Stimulated activated CD4-positive, alpha-beta T cell treated with anti-CD3 and anti-CD28 coated beads, Interleukin-4, amount 100 ng/mL, for 24 hours (primary cell): Measurements from ENCODE around the gene ARSB.

Source experiments
- DNase-seq: peaks from one replicate; pipeline ENCODE4 v3.0.0-alpha.2; 2020

The ARSB gene

DNA sequence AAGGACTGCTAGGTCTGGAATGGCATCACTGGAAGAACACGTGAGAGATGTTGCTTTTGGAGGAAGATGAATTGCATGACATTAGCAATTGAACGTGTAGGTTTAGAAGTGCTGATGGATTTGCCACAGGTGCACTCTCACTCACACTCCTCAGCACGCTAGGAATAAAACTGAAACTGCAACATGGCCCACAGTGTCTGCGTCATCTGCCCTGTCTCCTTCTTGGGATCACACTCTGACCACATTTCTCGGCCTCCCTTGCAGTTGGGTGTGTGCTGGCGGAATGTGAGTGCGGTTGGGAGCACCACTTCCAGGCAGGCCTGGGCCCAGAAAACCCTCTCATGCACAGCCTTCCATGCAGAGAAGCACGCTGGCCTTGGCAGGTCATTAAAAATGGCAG is 183.7 kb downstream of the ARSB start:
- no peak for DNase-seq

DNA sequence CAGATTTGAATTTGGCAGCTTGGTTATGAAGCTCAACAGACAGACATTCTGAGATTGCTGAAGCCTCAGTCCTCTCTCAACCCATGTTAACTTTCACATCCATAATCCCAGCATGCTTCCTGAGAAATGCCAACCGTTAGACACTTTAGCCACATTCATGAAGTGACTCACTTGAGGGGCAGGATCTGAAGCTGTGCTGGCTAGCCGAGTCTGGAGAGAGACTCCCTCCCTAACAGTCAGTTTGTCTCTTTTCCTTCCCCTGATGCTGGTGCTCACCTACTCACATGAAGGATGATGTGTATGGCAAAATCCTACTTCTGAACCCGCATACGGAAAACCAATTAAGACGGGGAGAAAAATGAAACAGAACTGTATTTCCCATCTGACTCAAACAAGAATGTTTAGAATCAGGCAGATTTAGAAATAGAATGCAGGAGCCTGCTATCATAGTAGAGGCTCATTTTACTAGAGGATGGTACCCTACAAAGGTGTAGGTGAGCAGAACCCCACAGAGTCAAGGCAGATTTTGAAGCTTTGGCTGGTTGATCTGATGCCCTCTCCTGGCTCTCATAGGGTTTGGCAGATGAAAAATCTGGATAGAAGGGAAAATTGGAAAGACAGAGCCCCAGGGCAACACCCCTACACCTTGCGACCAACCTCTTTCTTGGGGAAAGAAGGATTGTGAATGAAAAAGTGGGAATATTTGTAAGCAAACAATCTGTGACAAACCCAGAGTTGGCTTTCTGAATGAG is 185.7 kb downstream of the ARSB start:
- no peak for DNase-seq

DNA sequence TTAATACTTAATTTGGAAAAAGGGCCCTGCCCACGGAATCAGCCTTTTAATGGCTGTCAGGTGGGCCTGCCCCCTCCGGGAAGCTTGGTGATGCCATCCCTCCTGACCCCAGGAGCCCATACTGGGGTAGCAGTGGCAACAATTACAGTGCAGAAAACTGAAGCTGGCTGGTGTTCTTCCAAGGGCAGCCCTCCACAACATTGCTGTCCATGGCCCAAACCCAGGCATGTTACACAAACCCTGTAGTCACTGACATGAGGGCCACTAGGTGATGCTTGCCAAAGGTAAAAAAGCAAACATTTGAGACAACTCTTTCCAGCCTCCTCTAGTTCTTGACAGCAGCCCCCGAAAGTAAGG is 186.5 kb downstream of the ARSB start:
- DNase-seq, result no peak

GRCh38 chr5:78797936-78798672 is 187.0 kb downstream of the ARSB start:
- DNase-seq, result no peak

DNA sequence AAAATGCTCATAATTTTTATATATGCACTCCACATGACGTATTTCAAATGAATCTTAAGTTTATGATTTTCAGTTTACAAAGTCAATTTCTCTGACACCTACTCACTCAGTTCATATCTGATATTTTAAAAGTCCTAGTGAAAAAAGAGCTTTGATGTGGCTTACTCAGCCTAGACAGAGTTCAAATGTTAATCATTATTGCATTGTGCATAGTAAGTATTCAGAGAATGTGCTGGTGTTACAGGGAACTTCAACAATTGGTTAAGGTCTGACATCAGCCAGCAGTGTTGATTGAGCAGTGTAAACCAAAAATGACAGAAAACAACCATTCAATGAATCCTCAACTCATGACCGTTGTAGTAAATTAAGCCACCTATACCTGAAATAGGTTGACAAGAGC is 189.4 kb downstream of the ARSB start:
- DNase-seq, result no peak

GRCh38 chr5:78794693-78795215 is 190.4 kb downstream of the ARSB start:
- DNase-seq, result no peak

- DNase-seq, result no peak
These were observed 191.0 kb downstream of the ARSB start for GRCh38 chr5:78793907-78794662.

- DNase-seq, result no peak
These were observed 192.6 kb downstream of the ARSB start for GRCh38 chr5:78792345-78793055.

DNA sequence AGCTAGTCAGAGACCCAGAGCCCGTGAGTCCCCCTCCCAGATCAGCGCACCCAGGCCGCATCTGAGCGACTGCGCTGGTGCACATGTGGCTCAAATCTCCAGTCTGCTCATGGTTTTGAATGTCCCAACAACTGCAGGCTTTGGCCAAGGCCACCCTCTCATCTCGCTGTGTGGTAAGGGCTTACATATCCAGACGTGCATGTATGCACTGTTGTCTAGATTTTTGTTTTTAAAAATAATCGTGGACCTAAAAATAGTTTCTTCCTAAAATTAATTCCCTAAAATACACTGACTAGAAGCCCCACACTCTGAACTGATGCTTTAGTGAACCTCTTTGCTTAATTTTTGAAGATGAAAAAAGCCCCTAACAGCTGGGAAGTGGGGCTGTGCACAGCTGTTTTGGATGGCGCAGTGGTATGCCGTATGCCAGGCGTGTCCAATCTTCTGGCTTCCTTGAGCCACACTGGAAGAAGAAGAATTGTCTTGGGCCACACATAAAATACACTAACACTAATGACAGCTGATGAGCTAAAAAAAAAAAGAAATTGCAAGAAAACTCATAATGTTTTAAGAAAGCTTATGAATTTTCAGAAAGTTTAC is 193.5 kb downstream of the ARSB start:
- no peak for DNase-seq

- no peak for DNase-seq
These were observed 197.3 kb downstream of the ARSB start for GRCh38 chr5:78787783-78788182.

DNA sequence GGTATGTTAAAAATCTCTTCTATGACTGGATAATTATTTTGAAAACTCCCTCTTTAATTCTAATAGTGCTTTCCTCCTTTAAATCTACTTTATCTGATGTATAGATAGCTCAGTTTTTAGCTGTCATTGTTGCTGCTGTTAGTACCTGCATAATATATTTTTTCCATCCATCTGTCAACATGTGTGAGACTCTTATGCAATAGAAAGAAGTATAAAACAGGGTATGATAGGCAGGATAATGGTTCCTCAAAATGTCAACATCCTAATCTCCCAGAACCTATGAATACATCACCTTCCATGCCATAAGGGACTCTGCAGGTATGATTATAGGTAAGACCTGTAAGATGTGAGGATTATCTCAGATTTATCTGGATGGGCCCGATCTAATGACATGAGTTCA is 199.7 kb downstream of the ARSB start:
- no peak for DNase-seq

GRCh38 chr5:78783434-78784130 is 201.5 kb downstream of the ARSB start:
- DNase-seq, result no peak

GRCh38 chr5:78782728-78783127 is 202.4 kb downstream of the ARSB start:
- DNase-seq, result no peak

DNA sequence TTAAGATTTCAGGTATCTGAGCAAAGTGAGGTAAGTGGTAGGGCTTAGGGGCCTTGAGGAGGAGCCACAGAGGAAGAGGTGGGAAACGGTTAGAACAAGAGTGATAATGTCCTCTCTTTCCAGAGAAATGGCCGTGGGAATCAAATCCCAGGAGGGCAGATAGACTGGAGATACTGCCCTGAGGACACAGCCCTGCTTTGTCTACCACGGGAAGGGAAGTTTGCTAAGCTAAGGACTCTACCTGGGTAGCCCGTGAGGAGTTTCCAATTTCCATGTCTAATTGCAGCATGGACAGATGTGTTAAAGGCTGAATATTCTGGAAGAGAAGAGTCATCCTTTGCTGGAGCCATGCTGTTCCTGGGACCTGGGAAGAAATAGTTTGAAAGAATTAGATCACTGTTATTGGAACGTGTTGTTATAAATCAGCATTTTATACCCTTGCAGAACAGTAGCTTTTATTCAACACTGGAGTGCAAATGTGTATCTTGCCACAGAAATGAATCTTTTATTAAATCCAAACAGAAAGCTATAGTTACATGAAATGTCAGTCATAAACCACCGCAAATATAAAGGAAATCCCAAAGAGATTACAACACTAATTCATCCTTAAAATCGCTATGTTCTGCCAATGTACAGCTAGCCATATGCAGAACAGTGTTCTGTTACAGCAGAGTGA is 203.4 kb downstream of the ARSB start:
- no peak for DNase-seq

- no peak for DNase-seq
These were observed 205.1 kb downstream of the ARSB start for GRCh38 chr5:78779771-78780616.

GRCh38 chr5:78779262-78779661 is 205.8 kb downstream of the ARSB start:
- no peak for DNase-seq

DNA sequence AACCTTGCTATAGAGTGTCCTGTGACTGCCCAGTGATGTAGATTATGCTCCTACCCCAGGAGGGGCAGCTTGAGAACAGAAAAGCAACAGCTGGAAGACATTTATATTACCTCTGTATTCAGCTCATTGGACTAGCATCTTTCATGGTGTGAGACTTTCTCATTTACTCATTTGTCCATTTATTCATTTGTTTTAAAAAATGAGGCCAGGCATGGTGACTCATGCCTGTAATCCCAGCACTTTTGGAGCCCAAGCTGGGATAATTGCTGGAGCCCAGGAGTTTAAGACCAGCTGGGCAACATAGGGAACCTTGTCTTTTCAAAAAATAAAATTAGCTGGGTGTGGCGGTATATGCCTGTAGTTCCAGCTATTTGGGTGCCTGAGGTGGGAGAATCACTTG is 206.6 kb downstream of the ARSB start:
- DNase-seq, result no peak

GRCh38 chr5:78777901-78778300 is 207.2 kb downstream of the ARSB start:
- no peak for DNase-seq

- DNase-seq, result no peak
These were observed 208.5 kb downstream of the ARSB start for GRCh38 chr5:78776637-78777036.

GRCh38 chr5:78773655-78774054 is 211.5 kb downstream of the ARSB start:
- DNase-seq, result no peak
